K562 (cell line): ENCODE measurements around the gene KMT2E. TPM values are rescaled to one million over a fixed set of nuclear protein-coding genes. Genes with fewer than 3 reads are reported as not detected.

Experiments used
- EWSR1 ChIP-seq: fragments of 450-650 bp; IDR thresholded peaks from 2 replicates; pipeline ENCODE4 v1.6.1; 2018; ENCODE audit warnings: borderline replicate concordance, mild to moderate bottlenecking, low read depth, moderate library complexity; ENCODE audit not compliant: partially characterized antibody
- FOXK1 ChIP-seq: sonication (generic); formaldehyde crosslinking; IDR thresholded peaks from 2 replicates; pipeline ENCODE4 v1.8.0; 2022; ENCODE audit warnings: missing genetic modification reagents, mild to moderate bottlenecking, borderline replicate concordance
- NCOA6 ChIP-seq: fragments of 450-650 bp; IDR thresholded peaks from 2 replicates; pipeline ENCODE4 v1.6.1; 2017; ENCODE audit warnings: mild to moderate bottlenecking
- NR0B1 ChIP-seq: fragments of 450-650 bp; IDR thresholded peaks from one replicate; pipeline ENCODE4 v1.6.1; 2018; ENCODE audit warnings: mild to moderate bottlenecking, moderate library complexity; ENCODE audit not compliant: partially characterized antibody
- TAF1 ChIP-seq: IDR thresholded peaks from 2 replicates; pipeline ENCODE4 v1.6.1; 2011; ENCODE audit warnings: mild to moderate bottlenecking, low read length, moderate library complexity; ENCODE audit not compliant: insufficient read depth, control insufficient read depth, severe bottlenecking; ENCODE audit errors: extremely low read depth
- TCF7 ChIP-seq: sonication (generic); IDR thresholded peaks from 2 replicates; pipeline ENCODE4 v1.6.1; 2016; ENCODE audit warnings: antibody characterized with exemption, borderline replicate concordance
- ZNF143 ChIP-seq: sonication (generic); formaldehyde crosslinking; IDR thresholded peaks from 2 replicates; pipeline ENCODE4 v1.9.0; 2022; ENCODE audit warnings: mild to moderate bottlenecking, missing genetic modification reagents
- ZNF408 ChIP-seq: fragments of 250-450 bp; sonication (Bioruptor Pico); IDR thresholded peaks from 2 replicates; pipeline ENCODE4 v1.4.0; 2020; ENCODE audit warnings: low read depth, mild to moderate bottlenecking, moderate library complexity
- ZNF639 ChIP-seq, 2 experiments: fragments of 200-800 bp in 1 of 2; sonication (Bioruptor generic) in 1 of 2; sonication (generic) in 1 of 2; formaldehyde crosslinking in 1 of 2; IDR thresholded peaks in 1 of 2; conservative IDR thresholded peaks in 1 of 2; 2 replicates each; pipeline versions ENCODE4 v1.5.0 to v1.6.1; 2016 to 2020; ENCODE audit warnings: missing compliant biosample characterization in 1 of 2, missing genetic modification characterization in 1 of 2, missing genetic modification reagents in 1 of 2
- ZNF77 ChIP-seq: fragments of 250-450 bp; sonication (Bioruptor Pico); IDR thresholded peaks from 2 replicates; pipeline ENCODE4 v1.5.0; 2020
- polyA plus RNA-seq, 8 experiments: library from polyadenylated mRNA; depleted of rRNA in 4 of 8; stranded (reverse) in 5 of 8; unstranded in 3 of 8; fragments of >200 nt; fragmentation: Nextera tagmentation in 2 of 8; fragmentation: Illumina TruSeq in 1 of 8; extraction: Ambion mirVana in 2 of 8; extraction: Trizol in 1 of 8; gene quantifications; 2 replicates each; pipeline versions ENCODE4 v1.2.1 to v1.2.3, GENCODE V29; 2011 to 2014; ENCODE audit warnings: inconsistent platforms in 1 of 8, missing spikeins in 1 of 8
- total RNA-seq, 7 experiments: library from RNA; depleted of rRNA in 6 of 7; stranded (reverse); fragments of >200 nt in 6 of 7; fragmentation: Illumina TruSeq in 2 of 7; extraction: Trizol in 2 of 7; gene quantifications; 2 replicates each; pipeline versions ENCODE4 v1.2.1 to v1.2.3, GENCODE V29; 2011 to 2021; ENCODE audit warnings: low replicate concordance in 1 of 7

KMT2E gene
- total and polyA plus RNA-seq, 9 of the 15 experiments (the other 6 are each of a cell fraction or from before 2014, with no cell fraction given): 8.9 to 55.3 (median 38.1) TPM

- TF ChIP-seq NCOA6 (no peak), ZNF143 (CRISPR knock-in tag) (no peak), TCF7 (peak; percentile 77; the same call in 1 of the 2 replicates), ZNF639 (CRISPR knock-in tag; conservative IDR thresholded peaks at IDR 0.05 in 1 of 2, IDR thresholded peaks at IDR 0.05 in 1 of 2) (peak in 1 of 2 experiments; percentile 72; a peak in 2 of 4 replicates), TAF1 (no peak), FOXK1 (CRISPR knock-in tag) (no peak), ZNF408 (no peak), EWSR1 (no peak), ZNF77 (no peak), NR0B1 (no peak)
These were observed 117.1 kb downstream of the KMT2E start (continued) for GRCh38 chr7:105131033-105131656.
